KMS-11 (cell line): ENCODE data around the gene MYLIP.

Experiments
- H2AFZ ChIP-seq: fragments of 200-600 bp; sonication (generic); 2 replicates; pipeline ENCODE4 v1.6.1; 2016; ENCODE audit warnings: antibody characterized with exemption, mixed run types, low read depth
- H3K27ac ChIP-seq: fragments of 200-600 bp; sonication (generic); 2 replicates; pipeline ENCODE4 v1.6.1; 2016; ENCODE audit warnings: mild to moderate bottlenecking, mixed run types
- H3K27me3 ChIP-seq: fragments of 200-600 bp; sonication (generic); 2 replicates; pipeline ENCODE4 v1.6.1; 2017; ENCODE audit warnings: mild to moderate bottlenecking, low read depth, mixed run types, moderate library complexity; ENCODE audit not compliant: insufficient read depth
- H3K36me3 ChIP-seq: fragments of 200-600 bp; sonication (generic); 2 replicates; pipeline ENCODE4 v1.6.1; 2017; ENCODE audit warnings: mild to moderate bottlenecking, mixed run types; ENCODE audit not compliant: insufficient read depth
- H3K4me1 ChIP-seq: fragments of 200-600 bp; sonication (generic); 2 replicates; pipeline ENCODE4 v1.6.1; 2016; ENCODE audit warnings: mild to moderate bottlenecking, low read depth, mixed run types; ENCODE audit not compliant: poor library complexity, severe bottlenecking
- H3K4me2 ChIP-seq: fragments of 200-600 bp; sonication (generic); 2 replicates; pipeline ENCODE4 v1.7.0; 2016; ENCODE audit warnings: mild to moderate bottlenecking, mixed run types
- H3K4me3 ChIP-seq: fragments of 200-600 bp; sonication (generic); IDR thresholded peaks from 2 replicates; pipeline ENCODE4 v1.6.1; 2017; ENCODE audit warnings: low read depth, low read length, mixed read lengths; ENCODE audit not compliant: insufficient read depth
- H3K79me2 ChIP-seq: fragments of 200-600 bp; sonication (generic); 2 replicates; pipeline ENCODE4 v1.6.1; 2016; ENCODE audit warnings: low read depth, mixed run types; ENCODE audit not compliant: insufficient read depth
- H3K9ac ChIP-seq: fragments of 200-600 bp; sonication (generic); 2 replicates; pipeline ENCODE4 v1.6.1; 2016; ENCODE audit warnings: mild to moderate bottlenecking, mixed run types
- H4K20me1 ChIP-seq: fragments of 200-600 bp; sonication (generic); 2 replicates; pipeline ENCODE4 v1.6.1; 2016; ENCODE audit warnings: mild to moderate bottlenecking, mixed run types; ENCODE audit not compliant: insufficient read depth
- TF ChIP-seq, protein P1 (sequence below): fragments of 200-600 bp; sonication (generic); conservative IDR thresholded peaks from 2 replicates; pipeline ENCODE4 v1.6.1; 2017; ENCODE audit warnings: low read depth, mild to moderate bottlenecking, antibody characterized with exemption, low read length, moderate library complexity, mixed read lengths

The MYLIP gene

DNA sequence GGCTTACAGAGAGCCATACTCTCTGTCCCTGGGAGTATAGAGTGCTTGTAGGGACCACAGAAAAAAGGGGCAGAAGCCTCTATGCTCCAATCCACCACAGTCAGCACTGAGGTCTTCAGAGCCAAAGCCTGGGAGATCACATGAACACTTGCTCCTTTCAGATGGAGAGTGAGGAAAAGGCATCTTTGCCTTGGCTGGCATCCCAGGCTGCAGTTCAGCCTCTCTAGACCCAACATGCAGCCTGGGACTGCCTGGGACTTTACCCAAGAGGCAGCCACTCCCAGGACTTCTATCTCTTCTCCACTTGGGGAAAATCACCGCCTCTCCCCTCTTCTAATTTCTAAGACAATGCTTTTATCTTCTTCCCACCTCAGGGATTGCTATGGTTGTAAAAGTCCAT, 46.5 kb upstream of the MYLIP start:
- Histone ChIP-seq H3K79me2 (no peaks in the 10 kb centered on the region), H3K4me2 (no peak overlapping the region)

DNA sequence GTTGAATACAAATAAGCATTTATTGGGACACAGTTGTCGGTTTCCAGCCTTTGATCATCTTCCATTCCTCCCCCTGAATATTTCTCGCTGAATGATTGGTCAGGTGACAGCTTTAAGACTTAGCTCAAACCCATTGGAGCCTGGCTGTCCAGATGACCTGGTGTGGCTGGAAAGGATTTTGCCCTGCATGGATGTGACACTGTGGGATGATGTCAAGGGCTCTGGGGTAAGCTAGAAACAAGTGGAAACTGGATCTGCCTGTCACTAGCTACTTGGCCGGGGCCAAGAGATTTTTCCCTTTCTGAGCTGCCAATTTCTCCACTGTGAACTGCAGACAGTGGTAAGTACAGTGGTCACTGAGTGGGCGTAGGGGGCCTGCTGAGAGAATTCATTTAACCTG, 41.9 kb upstream of the MYLIP start:
- Histone ChIP-seq H3K27ac (no peak overlapping the region), H3K36me3 (no peaks in the 10 kb centered on the region), H3K4me2 (no peak overlapping the region), H2AFZ (no peak overlapping the region), H3K4me1 (no peaks in the 10 kb centered on the region), H3K27me3 (no peaks in the 10 kb centered on the region), H3K79me2 (no peaks in the 10 kb centered on the region), H3K4me3 (no peak overlapping the region), H3K9ac (no peak overlapping the region), H4K20me1 (no peaks in the 10 kb centered on the region)
- TF ChIP-seq, protein P1, sequence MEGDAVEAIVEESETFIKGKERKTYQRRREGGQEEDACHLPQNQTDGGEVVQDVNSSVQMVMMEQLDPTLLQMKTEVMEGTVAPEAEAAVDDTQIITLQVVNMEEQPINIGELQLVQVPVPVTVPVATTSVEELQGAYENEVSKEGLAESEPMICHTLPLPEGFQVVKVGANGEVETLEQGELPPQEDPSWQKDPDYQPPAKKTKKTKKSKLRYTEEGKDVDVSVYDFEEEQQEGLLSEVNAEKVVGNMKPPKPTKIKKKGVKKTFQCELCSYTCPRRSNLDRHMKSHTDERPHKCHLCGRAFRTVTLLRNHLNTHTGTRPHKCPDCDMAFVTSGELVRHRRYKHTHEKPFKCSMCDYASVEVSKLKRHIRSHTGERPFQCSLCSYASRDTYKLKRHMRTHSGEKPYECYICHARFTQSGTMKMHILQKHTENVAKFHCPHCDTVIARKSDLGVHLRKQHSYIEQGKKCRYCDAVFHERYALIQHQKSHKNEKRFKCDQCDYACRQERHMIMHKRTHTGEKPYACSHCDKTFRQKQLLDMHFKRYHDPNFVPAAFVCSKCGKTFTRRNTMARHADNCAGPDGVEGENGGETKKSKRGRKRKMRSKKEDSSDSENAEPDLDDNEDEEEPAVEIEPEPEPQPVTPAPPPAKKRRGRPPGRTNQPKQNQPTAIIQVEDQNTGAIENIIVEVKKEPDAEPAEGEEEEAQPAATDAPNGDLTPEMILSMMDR: no peak

More for the DNA sequence above, 46.5 kb upstream of the MYLIP start:
- Histone ChIP-seq H3K36me3 (no peaks in the 10 kb centered on the region), H4K20me1 (no peaks in the 10 kb centered on the region), H3K4me1 (no peaks in the 10 kb centered on the region), H3K27ac (no peak overlapping the region), H3K4me3 (no peak overlapping the region), H3K9ac (no peak overlapping the region), H2AFZ (no peak overlapping the region), H3K27me3 (no peaks in the 10 kb centered on the region)
- TF ChIP-seq, protein P1: no peak

DNA sequence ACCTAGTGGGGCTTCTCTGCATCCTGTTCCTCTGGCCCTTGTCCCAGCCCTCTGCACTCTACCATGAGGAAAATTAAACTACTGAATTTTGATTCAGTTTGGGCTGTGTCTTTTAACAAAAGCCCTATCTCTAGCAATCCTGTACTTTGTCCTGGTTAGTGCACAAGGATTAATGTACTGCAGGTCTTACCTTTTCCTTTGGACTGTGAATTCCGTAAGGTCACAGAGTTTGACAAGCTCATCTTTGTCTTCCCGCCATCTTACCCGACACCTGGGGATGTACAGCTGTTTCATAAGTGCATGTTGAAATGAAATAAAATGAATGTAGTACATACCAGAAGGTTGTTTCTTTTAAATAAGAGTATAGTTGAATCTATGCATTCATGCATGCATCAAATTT, 41.5 kb upstream of the MYLIP start:
- H3K36me3 ChIP-seq: no peaks in the 10 kb centered on the region
- TF ChIP-seq, protein P1: no peak
- no peak overlapping the region for H3K27ac ChIP-seq
- no peaks in the 10 kb centered on the region for H3K79me2 ChIP-seq
- no peaks in the 10 kb centered on the region for H3K27me3 ChIP-seq
- H3K4me2 ChIP-seq: no peak overlapping the region
- H3K4me3 ChIP-seq: no peak overlapping the region
- H3K9ac ChIP-seq: no peak overlapping the region
- no peak overlapping the region for H2AFZ ChIP-seq
- H3K4me1 ChIP-seq: no peaks in the 10 kb centered on the region
- H4K20me1 ChIP-seq: no peaks in the 10 kb centered on the region

DNA sequence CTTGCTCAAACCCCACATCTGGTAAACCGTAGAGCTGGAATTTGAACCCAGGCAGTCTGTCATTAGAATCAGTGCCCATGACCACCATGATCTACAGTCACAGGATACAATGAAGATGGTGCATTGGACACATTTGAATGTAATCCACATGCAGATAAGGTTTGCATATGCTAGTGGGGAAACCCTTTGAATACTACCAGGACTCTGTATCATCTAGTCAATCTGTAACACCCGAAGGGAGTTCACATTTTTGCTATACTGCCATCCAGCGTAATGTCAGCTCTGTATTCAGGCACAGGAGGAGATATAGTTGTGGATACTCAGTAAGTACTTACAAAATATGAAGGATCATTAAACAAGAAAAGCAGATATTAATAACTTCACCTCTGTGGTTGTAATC, 40.5 kb upstream of the MYLIP start:
- Histone ChIP-seq H2AFZ (no peak overlapping the region), H3K79me2 (no peaks in the 10 kb centered on the region), H3K36me3 (no peaks in the 10 kb centered on the region), H3K4me2 (no peak overlapping the region), H3K27me3 (no peaks in the 10 kb centered on the region), H4K20me1 (no peaks in the 10 kb centered on the region), H3K4me1 (no peaks in the 10 kb centered on the region), H3K9ac (no peak overlapping the region), H3K4me3 (no peak overlapping the region), H3K27ac (no peak overlapping the region)
- TF ChIP-seq, protein P1: no peak
